Measurements from ENCODE around the gene PFKFB3.

Gene PFKFB3

GRCh38 chr10:6300784-6301460 lies 98.2 kb downstream of the PFKFB3 start:
- DNase-seq (ENCODE audit: low read depth) = no peak

DNA sequence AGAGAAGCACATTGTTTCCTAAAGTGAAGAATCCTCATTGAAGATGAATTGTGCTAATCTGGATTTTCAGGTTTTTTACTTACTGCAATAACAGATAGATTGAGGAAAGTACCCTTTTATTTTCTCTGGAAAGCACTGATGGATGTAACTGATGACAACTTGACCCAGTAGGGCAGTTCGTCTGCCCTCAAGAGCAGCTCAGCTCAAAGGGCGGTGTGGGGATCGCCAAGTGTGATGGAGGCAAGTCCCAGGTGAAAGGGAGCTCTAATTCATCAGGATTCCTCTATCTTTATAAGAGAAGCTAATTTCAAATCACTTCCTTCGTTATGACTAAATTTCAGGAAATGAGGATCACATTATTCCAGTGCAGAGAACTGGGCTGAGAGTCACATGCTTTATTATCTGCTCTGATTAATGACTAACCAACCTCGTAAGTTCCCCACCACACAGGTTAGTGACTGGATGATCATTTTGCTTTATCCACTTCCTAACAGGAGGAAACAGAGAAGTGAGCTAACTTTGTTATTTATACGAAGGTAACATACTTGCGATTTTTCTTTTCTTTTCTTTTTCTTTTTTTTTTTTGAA lies 98.8 kb downstream of the PFKFB3 start:
- no peak for DNase-seq (ENCODE audit: low read depth)
